Osteoblast (primary cell): ENCODE measurements around the gene BARHL1. TPM values are rescaled to one million over a fixed set of nuclear protein-coding genes. Genes with fewer than 3 reads are reported as not detected.
A peak's percentile ranks its signal among the peaks of the same experiment; 100 is the strongest.

Source experiments
- DNase-seq: peaks from one replicate; pipeline ENCODE4 v3.0.0; 2011; ENCODE audit warnings: low spot score, mixed read lengths; ENCODE audit not compliant: insufficient read length; ENCODE audit errors: missing footprints
- H2AFZ ChIP-seq: 2 replicates; pipeline ENCODE4 v1.6.0; 2011; ENCODE audit warnings: mild to moderate bottlenecking, low read length
- H3K27ac ChIP-seq: 2 replicates; pipeline ENCODE4 v1.5.1; 2011; ENCODE audit warnings: mild to moderate bottlenecking, low read depth, low read length, moderate library complexity
- H3K27me3 ChIP-seq: 2 replicates; pipeline ENCODE4 v1.6.0; 2012; ENCODE audit warnings: mild to moderate bottlenecking, control low read depth, inconsistent platforms, low read length, moderate library complexity; ENCODE audit not compliant: insufficient read depth
- H3K36me3 ChIP-seq: 2 replicates; pipeline ENCODE4 v1.5.1; 2011; ENCODE audit warnings: mild to moderate bottlenecking, low read length, control low read depth, moderate library complexity; ENCODE audit not compliant: insufficient read depth
- H3K4me1 ChIP-seq: 2 replicates; pipeline ENCODE4 v1.5.1; 2011; ENCODE audit warnings: mild to moderate bottlenecking, low read length, control low read depth, moderate library complexity; ENCODE audit not compliant: insufficient read depth
- H3K4me2 ChIP-seq: 2 replicates; pipeline ENCODE4 v1.6.0; 2011; ENCODE audit warnings: mild to moderate bottlenecking, low read length; ENCODE audit not compliant: insufficient read depth
- H3K4me3 ChIP-seq: fragments of 200-600 bp; sonication (generic); 3 replicates; pipeline ENCODE4 v1.5.1; 2012; ENCODE audit warnings: mild to moderate bottlenecking, low read length, inconsistent platforms; ENCODE audit not compliant: insufficient read depth
- H3K79me2 ChIP-seq: 2 replicates; pipeline ENCODE4 v1.6.0; 2012; ENCODE audit warnings: mild to moderate bottlenecking, low read length, control low read depth, inconsistent platforms; ENCODE audit not compliant: insufficient read depth
- H3K9me3 ChIP-seq: 2 replicates; pipeline ENCODE4 v1.5.1; 2011; ENCODE audit warnings: low read depth, low read length, control low read depth
- H4K20me1 ChIP-seq: 2 replicates; pipeline ENCODE4 v1.6.0; 2012; ENCODE audit warnings: mild to moderate bottlenecking, low read length, control low read depth; ENCODE audit not compliant: insufficient read depth
- total RNA-seq: library from RNA; depleted of rRNA; stranded (reverse); fragments of >200 nt; gene quantifications from 2 replicates; pipeline ENCODE4 v1.2.3, GENCODE V29; 2012
- TF ChIP-seq, protein P1 (sequence below): IDR thresholded peaks from 2 replicates; pipeline ENCODE4 v1.5.1; 2011; ENCODE audit warnings: mild to moderate bottlenecking, low read depth, low read length, moderate library complexity; ENCODE audit errors: extremely low read depth

Gene BARHL1
- total RNA-seq, 1 donor = not detected

DNA sequence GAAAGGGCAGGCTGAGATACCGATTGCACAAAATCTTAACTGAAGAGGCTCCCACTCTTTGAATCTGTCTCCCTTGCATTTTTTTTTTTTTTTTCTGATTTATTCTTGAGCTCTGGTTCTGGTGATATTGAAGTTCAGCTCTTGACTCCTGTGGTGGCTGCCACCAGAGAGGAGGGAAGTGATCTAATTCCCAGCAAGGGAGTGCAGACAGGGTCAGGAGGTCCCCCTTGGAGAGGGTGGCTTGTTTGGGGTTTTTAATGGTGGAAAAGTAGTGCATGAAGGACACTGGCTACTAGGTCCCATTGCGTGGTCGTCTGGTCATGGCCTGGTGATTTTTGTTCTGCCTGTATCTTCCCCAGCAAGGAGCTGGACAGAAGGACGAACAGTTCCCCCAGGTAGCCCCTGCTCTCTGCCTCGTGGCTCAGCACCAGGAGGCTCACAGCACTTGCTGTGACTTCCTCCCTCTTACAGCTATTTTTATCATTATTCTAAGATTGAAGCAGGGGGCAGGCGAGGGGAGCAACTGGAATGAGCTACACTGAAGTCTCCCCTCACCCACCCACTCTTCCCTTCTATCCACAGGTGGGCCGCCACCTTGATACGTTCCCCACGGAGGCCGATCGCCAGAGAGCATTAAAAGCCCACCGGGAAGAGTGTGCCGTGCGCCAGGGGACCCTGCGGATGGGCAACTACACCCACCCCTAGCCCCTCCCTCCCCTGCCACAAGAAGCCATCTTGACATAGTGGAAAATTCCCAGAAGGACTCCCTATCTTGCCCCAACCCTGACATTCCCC, 10.4 kb upstream of the BARHL1 start:
- DNase-seq = no peak
- H3K27me3 ChIP-seq = peaks cover 25% of the 10 kb centered on the region
- no peak overlapping the region for H3K4me3 ChIP-seq

DNA sequence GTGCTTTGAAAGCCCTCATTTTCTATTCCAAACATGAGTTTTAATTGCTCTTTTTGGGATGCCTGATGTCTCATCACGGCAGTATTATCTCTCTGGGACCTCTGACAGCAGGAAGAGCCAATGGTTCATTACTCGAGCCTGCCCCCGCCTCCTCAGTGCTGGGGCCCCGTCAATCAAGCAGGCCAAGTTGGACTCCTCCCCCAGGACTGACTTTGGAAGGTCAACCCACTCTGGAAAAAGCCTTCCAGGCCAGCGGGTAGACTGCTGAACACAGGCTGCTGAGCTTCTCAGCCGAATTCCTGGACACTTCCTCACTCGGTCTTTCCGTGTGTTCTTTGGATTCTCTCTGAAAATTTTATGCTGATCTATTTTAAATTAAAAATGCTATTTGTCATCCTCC, 9.5 kb upstream of the BARHL1 start:
- H3K4me2 ChIP-seq = no peak overlapping the region

More for the DNA sequence above, 10.4 kb upstream of the BARHL1 start:
- TF ChIP-seq, protein P1, sequence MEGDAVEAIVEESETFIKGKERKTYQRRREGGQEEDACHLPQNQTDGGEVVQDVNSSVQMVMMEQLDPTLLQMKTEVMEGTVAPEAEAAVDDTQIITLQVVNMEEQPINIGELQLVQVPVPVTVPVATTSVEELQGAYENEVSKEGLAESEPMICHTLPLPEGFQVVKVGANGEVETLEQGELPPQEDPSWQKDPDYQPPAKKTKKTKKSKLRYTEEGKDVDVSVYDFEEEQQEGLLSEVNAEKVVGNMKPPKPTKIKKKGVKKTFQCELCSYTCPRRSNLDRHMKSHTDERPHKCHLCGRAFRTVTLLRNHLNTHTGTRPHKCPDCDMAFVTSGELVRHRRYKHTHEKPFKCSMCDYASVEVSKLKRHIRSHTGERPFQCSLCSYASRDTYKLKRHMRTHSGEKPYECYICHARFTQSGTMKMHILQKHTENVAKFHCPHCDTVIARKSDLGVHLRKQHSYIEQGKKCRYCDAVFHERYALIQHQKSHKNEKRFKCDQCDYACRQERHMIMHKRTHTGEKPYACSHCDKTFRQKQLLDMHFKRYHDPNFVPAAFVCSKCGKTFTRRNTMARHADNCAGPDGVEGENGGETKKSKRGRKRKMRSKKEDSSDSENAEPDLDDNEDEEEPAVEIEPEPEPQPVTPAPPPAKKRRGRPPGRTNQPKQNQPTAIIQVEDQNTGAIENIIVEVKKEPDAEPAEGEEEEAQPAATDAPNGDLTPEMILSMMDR = no peak
- no peak overlapping the region for H2AFZ ChIP-seq
- H3K36me3 ChIP-seq = no peaks in the 10 kb centered on the region
- H3K4me1 ChIP-seq = no peaks in the 10 kb centered on the region
- H3K27ac ChIP-seq = no peak overlapping the region
- H4K20me1 ChIP-seq = peaks cover 8% of the 10 kb centered on the region
- H3K4me2 ChIP-seq = no peak overlapping the region
- no peaks in the 10 kb centered on the region for H3K9me3 ChIP-seq
- H3K79me2 ChIP-seq = no peaks in the 10 kb centered on the region

DNA sequence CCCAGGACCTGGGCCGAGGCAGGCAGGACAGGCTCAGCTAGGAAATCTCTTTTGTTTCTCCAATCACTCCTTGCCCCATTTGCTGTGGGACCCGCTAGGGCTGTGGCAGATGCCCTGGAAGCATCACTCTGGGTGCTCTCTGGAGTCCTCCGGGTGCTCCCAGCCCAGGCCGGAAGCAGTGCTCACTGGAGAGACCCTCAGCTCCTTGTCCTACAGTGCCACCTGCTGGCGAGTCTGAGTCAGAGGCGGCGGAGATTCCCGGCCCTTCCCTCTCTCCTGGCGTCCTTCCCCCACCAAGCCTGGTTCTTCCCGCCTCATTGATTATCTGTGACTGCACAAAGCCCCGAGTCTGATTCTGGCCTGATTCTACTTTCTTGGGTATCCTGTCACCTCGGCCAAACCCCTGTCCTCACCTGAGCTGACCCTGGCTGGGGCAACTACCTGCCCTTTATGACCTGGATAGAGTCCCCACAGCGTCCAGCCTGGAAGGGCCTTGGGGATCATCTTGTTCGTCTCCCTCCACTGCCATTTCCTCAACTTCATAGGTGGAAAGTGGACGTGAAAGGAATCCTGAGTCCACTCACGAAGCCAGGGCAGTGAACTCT, 7.3 kb upstream of the BARHL1 start:
- Histone ChIP-seq H3K36me3 (no peaks in the 10 kb centered on the region), H3K4me1 (no peaks in the 10 kb centered on the region), H3K4me2 (no peak overlapping the region), H4K20me1 (peaks cover 8% of the 10 kb centered on the region), H3K27ac (no peak overlapping the region), H3K9me3 (no peaks in the 10 kb centered on the region), H3K27me3 (peaks cover 54% of the 10 kb centered on the region), H3K4me3 (no peak overlapping the region), H3K79me2 (no peaks in the 10 kb centered on the region), H2AFZ (no peak overlapping the region)
- peak; percentile 98 for DNase-seq
- TF ChIP-seq, protein P1 = peak; percentile 78

More for the DNA sequence above, 9.5 kb upstream of the BARHL1 start:
- TF ChIP-seq, protein P1 = no peak
- no peaks in the 10 kb centered on the region for H3K79me2 ChIP-seq
- no peaks in the 10 kb centered on the region for H3K4me1 ChIP-seq
- H2AFZ ChIP-seq = no peak overlapping the region
- no peak overlapping the region for H3K27ac ChIP-seq
- H4K20me1 ChIP-seq = peaks cover 8% of the 10 kb centered on the region
- peaks cover 34% of the 10 kb centered on the region for H3K27me3 ChIP-seq
- no peaks in the 10 kb centered on the region for H3K9me3 ChIP-seq
- H3K4me3 ChIP-seq = no peak overlapping the region
- DNase-seq = peak; percentile 93
- no peaks in the 10 kb centered on the region for H3K36me3 ChIP-seq

DNA sequence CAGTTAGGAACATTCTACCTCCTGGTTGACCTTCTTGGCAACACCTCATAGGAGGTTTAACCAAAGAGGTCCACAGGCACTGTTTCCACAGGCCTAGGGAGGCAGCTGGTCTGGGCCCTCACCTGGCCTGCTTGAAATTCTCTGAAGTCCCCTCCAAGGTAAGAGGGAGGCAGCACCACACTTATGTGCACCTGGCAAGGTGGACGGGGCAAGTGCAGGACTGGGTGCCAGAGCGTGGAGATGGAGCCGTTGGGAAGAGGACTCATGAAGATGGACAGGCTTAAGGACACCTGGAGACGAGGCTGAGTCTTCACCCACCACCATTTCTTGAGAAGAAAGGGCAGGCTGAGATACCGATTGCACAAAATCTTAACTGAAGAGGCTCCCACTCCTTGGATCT, 6.6 kb upstream of the BARHL1 start:
- peaks cover 56% of the 10 kb centered on the region for H3K27me3 ChIP-seq

More for the DNA sequence above, 6.6 kb upstream of the BARHL1 start:
- TF ChIP-seq, protein P1 = no peak
- Histone ChIP-seq H3K9me3 (no peaks in the 10 kb centered on the region), H3K36me3 (no peaks in the 10 kb centered on the region), H3K4me3 (no peak overlapping the region), H2AFZ (no peak overlapping the region), H3K4me1 (no peaks in the 10 kb centered on the region), H3K27ac (no peak overlapping the region), H3K79me2 (no peaks in the 10 kb centered on the region), H4K20me1 (peaks cover 8% of the 10 kb centered on the region), H3K4me2 (no peak overlapping the region)
- DNase-seq = peak; percentile 13
